GM23248 (cell line): Measurements from ENCODE around the gene MRPS22.

Source experiments
- EZH2 ChIP-seq: fragments of 200-600 bp; sonication (generic); IDR thresholded peaks from 2 replicates; pipeline ENCODE4 v1.6.1; 2018; ENCODE audit warnings: antibody characterized with exemption, mild to moderate bottlenecking; ENCODE audit not compliant: insufficient read depth, poor library complexity, severe bottlenecking
- EZH2phosphoT487 ChIP-seq: fragments of 200-600 bp; sonication (generic); IDR thresholded peaks from 2 replicates; pipeline ENCODE4 v1.6.1; 2018; ENCODE audit warnings: antibody characterized with exemption, moderate library complexity, mild to moderate bottlenecking, low read depth; ENCODE audit not compliant: insufficient read depth

DNA sequence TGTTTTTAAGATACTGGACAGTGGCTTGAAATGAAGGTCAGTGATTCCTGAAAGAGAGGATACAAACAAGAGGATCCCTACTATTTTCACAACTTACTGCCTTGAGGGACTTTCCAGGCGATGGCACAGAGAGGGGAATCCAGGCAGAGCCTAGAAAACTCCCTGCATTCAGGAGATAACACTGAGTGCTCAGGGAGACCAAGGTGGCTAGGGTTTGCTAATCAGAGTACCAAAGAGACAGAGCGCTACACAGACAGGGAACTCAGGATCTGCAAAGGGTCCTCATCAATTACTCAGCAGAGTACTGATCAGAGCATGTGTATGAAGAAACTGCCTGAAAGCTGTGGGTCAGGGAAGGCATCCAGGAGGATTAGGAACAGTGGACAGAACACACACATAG, 11.7 kb upstream of the MRPS22 start:
- TF ChIP-seq EZH2phosphoT487 (no peak), EZH2 (no peak)
